ENCODE results near the gene NMNAT1.
A peak's percentile ranks its signal among the peaks of the same experiment; 100 is the strongest.
"Not testable (repeated sequence)": the region's sequence is repeated elsewhere in the genome, so short reads cannot be mapped to it uniquely, and the experiment has no call there.

NMNAT1 gene

GRCh38 chr1:9922342-9922741 lies 20.9 kb upstream of the NMNAT1 start:
- no peak for FAIRE-seq

GRCh38 chr1:9927259-9927658 lies 16.0 kb upstream of the NMNAT1 start:
- FAIRE-seq, result no peak

GRCh38 chr1:9929431-9930385 lies 13.6 kb upstream of the NMNAT1 start:
- no peak for FAIRE-seq

GRCh38 chr1:9942399-9942938 lies 806 bp upstream of the NMNAT1 start:
- FAIRE-seq, result peak; percentile 91

GRCh38 chr1:9946315-9946714 lies 3.0 kb downstream of the NMNAT1 start:
- FAIRE-seq, result no peak

GRCh38 chr1:9957726-9958125 lies 14.5 kb downstream of the NMNAT1 start:
- no peak for FAIRE-seq

GRCh38 chr1:9960011-9960410 lies 16.7 kb downstream of the NMNAT1 start:
- FAIRE-seq, result no peak

GRCh38 chr1:9960706-9961562 lies 17.7 kb downstream of the NMNAT1 start:
- no peak for FAIRE-seq

GRCh38 chr1:9984253-9984652 lies 41.0 kb downstream of the NMNAT1 start:
- FAIRE-seq, result no peak

- FAIRE-seq, result no peak
Measured at GRCh38 chr1:9985001-9985400, 41.7 kb downstream of the NMNAT1 start.

GRCh38 chr1:9989773-9990172 lies 46.5 kb downstream of the NMNAT1 start:
- FAIRE-seq, result no peak

- FAIRE-seq, result no peak
Measured at GRCh38 chr1:9990944-9991343, 47.7 kb downstream of the NMNAT1 start.

GRCh38 chr1:9992910-9993309 lies 49.6 kb downstream of the NMNAT1 start:
- FAIRE-seq, result no peak

GRCh38 chr1:9993561-9994075 lies 50.3 kb downstream of the NMNAT1 start:
- FAIRE-seq, result no peak

GRCh38 chr1:9996624-9997582 lies 53.6 kb downstream of the NMNAT1 start, which contains the start of gene RBP7:
Gene RBP7 (plus strand): TSS chr1:9997228. CDS start chr1:9997259, 31 bp downstream.
- no peak for FAIRE-seq

GRCh38 chr1:10001016-10001665 lies 57.9 kb downstream of the NMNAT1 start:
- FAIRE-seq, result no peak

- not testable (repeated sequence) for FAIRE-seq
Measured at GRCh38 chr1:10005248-10005647, 62.0 kb downstream of the NMNAT1 start.

GRCh38 chr1:10007169-10007568 lies 63.9 kb downstream of the NMNAT1 start:
- no peak for FAIRE-seq

GRCh38 chr1:10014016-10014415 lies 70.7 kb downstream of the NMNAT1 start:
- no peak for FAIRE-seq

GRCh38 chr1:10019561-10019960 lies 76.3 kb downstream of the NMNAT1 start:
- no peak for FAIRE-seq

- FAIRE-seq, result no peak
Measured at GRCh38 chr1:10020086-10020485, 76.8 kb downstream of the NMNAT1 start.

Data from G401.6 (cell line).